HG02759 (cell line): ENCODE measurements around the gene PLXNB3.

Experiments used
- ATAC-seq: cut with Tn5 transposase; IDR thresholded peaks from one replicate; pipeline ENCODE4 v1.9.1; 2021; ENCODE audit warnings: mild to moderate bottlenecking, moderate library complexity; ENCODE audit not compliant: unreplicated experiment

PLXNB3 gene

GRCh38 chrX:153750127-153750774 lies 13.8 kb upstream of the PLXNB3 start:
- ATAC-seq, result no peak

- no peak for ATAC-seq
Observed at GRCh38 chrX:153755136-153755535, 8.9 kb upstream of the PLXNB3 start.

GRCh38 chrX:153761863-153762262 lies 2.2 kb upstream of the PLXNB3 start:
- no peak for ATAC-seq

- ATAC-seq, result no peak
Observed at GRCh38 chrX:153762626-153763173, 1.3 kb upstream of the PLXNB3 start.

GRCh38 chrX:153763298-153763932 lies 634 bp upstream of the PLXNB3 start:
- ATAC-seq, result no peak

- ATAC-seq, result no peak
Observed at GRCh38 chrX:153764786-153765137, 713 bp downstream of the PLXNB3 start.

GRCh38 chrX:153765138-153766079 lies 1.4 kb downstream of the PLXNB3 start:
- no peak for ATAC-seq

GRCh38 chrX:153766098-153766817 lies 2.2 kb downstream of the PLXNB3 start:
- no peak for ATAC-seq

GRCh38 chrX:153766871-153767673 lies 3.0 kb downstream of the PLXNB3 start:
- no peak for ATAC-seq

- ATAC-seq, result no peak
Observed at GRCh38 chrX:153767674-153768055, 3.6 kb downstream of the PLXNB3 start.

GRCh38 chrX:153768311-153769157 lies 4.5 kb downstream of the PLXNB3 start:
- ATAC-seq, result no peak

GRCh38 chrX:153769158-153769864 lies 5.3 kb downstream of the PLXNB3 start:
- ATAC-seq, result no peak

- ATAC-seq, result no peak
Observed at GRCh38 chrX:153769865-153770600, 6.0 kb downstream of the PLXNB3 start.

GRCh38 chrX:153770601-153771414 lies 6.8 kb downstream of the PLXNB3 start:
- no peak for ATAC-seq

- ATAC-seq, result no peak
Observed at GRCh38 chrX:153771415-153772315, 7.6 kb downstream of the PLXNB3 start.
